Esophagus mucosa (tissue), 1 donor: ENCODE data around the gene DDX59. TPM values are rescaled to one million over a fixed set of nuclear protein-coding genes. Genes with fewer than 3 reads are reported as not detected.
"Not testable (repeated sequence)": the region's sequence is repeated elsewhere in the genome, so short reads cannot be mapped to it uniquely, and the experiment has no call there.

Experiments used
- ATAC-seq: fragments of 200-7000 bp; cut with Tn5 transposase; one replicate; pipeline ENCODE4 v1.9.1; 2020
- total RNA-seq: library from RNA; stranded (reverse); gene quantifications from one replicate; pipeline ENCODE4 v1.2.4, GENCODE V29; 2023
- donor health status: DM: yes; HTN: yes; CAD: no.

Gene DDX59
- total RNA-seq, 1 donor from 2014 or later, result 13.8 TPM

DNA sequence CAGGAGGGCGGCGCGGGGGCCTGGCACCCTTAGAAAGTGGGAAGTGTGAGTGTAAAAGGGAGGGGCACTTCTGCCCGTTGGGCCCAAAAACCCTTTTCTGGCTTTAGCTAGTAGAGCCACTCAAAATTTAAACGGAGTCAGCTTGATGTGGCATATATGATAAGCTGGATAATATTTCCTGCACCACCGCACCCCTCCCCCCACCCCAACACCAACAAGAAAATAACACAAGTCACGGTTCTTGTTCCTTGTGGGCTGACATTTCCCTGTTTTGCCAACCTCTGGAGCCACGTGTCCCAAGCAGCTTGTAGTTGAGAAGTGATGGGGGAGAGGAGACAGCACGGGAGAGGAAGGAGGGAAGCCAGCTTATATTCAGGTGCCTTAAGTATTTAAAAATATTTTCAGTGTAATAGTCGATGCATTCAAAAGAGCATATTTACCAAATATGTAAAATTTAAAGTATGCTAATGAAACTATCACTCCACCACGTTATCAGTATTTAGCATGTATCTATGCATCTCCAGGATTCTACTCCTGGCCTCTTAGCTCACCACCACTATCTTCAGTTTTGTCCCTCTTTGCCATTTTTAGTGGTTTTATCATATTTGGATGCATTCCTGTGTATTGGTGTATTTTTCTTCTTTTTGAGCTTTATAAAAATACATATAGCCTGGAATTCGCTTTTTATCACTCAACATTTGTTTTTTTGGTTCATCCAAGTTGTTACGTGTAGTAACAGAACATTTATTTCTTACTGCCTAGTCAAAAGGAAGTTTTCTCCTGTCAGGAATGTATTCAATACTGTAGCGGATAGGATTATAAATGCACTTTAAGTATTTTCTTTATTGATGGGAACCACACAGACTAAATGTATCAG is 773 bp upstream of the DDX59 start:
- ATAC-seq, result no peak

DNA sequence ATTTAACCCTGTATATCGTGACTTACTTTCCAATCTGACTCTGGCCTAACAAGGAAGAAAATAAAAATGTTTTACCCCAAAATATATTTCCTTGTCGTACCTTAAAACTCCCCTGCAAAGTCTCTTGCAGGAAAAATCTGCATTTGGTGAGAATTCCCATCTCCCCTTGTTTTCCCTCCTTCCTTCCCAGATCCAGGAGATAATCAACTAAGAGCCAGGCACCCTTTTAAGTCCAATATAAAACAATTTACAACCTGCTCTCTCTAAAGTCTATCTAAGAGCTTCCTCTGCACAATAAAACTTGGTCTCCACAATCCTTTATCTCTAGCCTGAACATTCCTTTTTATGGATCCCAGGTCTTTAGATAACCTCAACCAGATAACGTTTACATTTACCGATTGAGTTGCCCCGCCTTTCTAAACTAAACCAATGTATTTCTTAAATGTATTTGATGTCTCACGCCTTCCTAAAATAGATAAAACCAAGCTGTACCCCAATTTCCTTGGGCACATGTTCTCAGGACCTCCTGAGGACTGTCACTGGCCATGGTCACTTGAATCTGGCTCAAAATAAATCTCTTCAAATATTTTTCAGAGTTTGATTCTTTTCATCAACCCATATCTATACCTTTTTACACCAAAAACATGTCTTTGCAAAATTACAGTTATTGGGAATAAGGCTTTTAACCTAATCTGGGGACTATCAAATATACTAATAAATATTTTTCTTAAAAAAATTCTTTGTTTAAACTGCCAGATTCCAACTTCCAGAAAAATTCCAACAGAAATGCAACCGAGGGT is 993 bp downstream of the DDX59 start:
- no peak for ATAC-seq

GRCh38 chr1:200666309-200666708 is 3.4 kb downstream of the DDX59 start:
- no peak for ATAC-seq

GRCh38 chr1:200665861-200666260 is 3.8 kb downstream of the DDX59 start:
- no peak for ATAC-seq

DNA sequence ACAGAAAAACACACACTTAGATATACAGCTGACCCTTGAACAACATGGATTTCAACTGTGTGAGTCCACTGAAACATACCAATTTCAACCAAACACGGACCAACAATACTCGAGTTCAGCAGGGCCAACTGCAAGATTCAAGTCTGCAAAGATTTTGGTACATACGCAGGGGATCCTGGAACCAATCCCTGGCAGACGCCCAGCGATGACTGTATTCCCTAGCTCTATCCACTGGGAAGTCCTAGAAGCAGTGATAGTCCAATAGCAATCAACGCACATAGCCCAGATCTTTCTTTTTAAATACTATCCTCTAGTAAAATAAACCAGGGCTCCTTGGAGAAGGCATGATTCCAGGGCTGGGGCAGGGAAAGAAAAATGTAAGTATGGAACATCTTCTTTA is 9.0 kb downstream of the DDX59 start:
- ATAC-seq, result no peak

DNA sequence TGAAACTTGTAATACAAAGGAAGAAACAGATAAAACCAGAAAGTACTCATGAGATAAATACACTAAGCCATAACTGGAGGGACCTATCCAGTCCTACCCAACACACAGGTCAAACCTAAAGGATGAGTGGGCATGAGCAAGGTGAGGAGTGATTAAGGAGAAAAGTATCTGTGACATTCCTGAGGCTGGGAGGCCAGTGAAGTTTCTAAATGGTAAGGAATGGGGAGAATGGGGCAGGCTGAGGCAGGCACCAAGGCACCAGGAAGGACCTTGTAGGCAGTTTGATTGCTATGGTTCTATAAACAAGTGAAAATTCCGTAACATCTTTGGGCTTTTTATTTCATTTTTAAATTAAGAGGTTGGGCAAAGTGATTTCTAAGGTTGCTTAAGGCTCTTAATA is 10.4 kb downstream of the DDX59 start:
- ATAC-seq, result peak; percentile 85

GRCh38 chr1:200658037-200658818 is 11.5 kb downstream of the DDX59 start:
- no peak for ATAC-seq

GRCh38 chr1:200654660-200655059 is 15.0 kb downstream of the DDX59 start:
- no peak for ATAC-seq

DNA sequence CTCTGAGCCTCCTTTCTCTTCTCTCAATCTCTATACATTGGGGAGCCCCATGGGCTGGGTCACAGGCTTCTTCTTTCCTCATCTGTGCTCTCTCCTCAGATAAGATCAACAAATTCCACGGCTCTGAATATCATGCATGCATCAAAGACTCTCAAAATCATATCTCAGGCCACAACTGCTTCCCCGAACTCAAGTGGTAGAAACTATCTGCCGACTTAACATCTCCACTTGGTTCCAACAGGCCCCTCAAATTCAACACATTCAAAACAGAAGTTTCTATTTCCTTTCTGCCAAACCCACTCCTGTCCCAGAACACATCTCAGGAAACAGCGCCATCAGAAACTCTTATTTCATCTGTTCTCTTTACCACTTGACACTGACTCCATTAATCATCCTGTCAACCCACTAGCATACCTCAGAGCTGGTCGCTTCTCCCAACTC is 16.7 kb downstream of the DDX59 start:
- ATAC-seq, result no peak

GRCh38 chr1:200652378-200652777 is 17.3 kb downstream of the DDX59 start:
- no peak for ATAC-seq

DNA sequence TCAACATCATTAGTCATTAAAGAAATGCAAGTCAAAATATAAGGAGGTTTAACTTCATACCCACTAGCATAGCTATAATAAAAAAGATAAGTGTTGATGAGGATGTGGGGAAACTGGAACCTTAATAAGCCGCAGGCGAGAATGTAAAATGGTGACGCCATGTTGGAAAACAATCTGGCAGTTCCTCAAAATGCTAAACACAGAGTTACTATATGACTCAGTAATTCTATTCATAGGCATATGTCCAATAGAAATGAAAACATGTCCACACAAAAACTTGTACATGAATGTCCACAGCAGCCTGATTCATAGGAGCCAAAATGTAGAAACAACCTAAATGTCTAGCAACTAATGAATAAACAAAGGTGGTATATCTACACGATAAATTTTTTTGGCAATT is 23.2 kb downstream of the DDX59 start:
- peak; percentile 82 for ATAC-seq

DNA sequence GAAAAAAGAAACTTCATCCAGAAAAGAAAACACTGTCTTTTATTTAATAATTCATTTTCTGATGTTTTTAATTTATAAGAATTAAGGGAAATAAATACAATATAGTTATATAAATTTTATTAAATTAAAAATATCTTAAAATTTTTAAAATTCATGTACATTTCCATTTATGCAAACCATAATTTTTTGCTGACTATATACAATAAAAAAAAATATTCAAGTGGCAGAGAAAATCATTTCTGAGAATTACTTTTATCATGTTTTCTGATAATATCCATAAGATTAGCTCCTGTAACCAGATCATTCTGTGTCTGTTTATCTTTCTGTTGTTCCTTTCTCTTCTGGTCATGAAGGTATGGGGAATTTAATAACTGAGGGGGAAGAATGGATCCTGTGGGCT is 25.7 kb downstream of the DDX59 start:
- ATAC-seq, result no peak

DNA sequence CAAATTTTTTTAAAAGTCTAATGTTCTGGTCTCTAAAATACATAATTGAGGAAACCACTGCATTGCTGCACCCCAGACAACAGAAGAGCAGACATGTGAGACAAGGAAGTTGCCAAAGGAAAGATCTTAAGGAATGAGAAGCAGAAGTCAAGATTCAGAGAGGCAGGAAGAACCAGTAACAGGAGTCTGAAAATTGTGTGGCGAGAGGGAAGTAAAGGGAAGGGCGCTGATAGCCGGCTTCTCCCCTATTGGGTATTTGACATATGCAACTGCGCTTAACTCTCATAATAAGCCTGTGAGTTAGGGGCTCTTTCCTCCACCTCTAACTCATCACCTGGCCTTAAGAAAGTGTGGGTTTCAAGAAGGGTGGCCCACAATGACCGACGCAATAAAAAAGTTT is 27.2 kb downstream of the DDX59 start:
- no peak for ATAC-seq

GRCh38 chr1:200640963-200641401 is 28.7 kb downstream of the DDX59 start:
- peak; percentile 66 for ATAC-seq

DNA sequence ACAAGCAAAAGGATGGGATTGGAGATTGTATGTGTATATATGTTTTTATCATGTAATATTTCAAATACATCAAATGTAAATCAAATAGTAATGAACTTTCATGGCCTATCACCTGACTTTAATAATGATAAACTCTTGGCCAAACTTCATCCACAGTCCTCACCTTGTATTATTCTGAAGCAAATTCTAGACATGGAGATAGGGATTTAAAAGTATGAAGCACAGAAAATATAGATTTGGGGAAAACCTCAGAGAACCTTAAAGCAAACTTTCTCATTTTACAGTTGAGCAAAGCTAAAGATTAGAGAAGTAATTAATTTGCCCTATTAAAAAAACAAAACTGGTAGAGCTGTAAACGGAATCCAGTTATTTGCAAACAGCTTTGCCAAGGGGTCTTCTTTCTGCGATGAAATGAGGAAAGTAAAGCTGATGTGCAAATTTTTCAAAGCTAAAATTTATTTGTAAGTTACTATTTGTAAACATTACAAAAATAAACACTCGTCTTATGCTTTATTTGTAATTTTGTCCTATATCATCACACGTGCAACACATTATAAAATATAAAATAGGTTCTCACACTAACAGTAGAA is 29.2 kb downstream of the DDX59 start:
- no peak for ATAC-seq

DNA sequence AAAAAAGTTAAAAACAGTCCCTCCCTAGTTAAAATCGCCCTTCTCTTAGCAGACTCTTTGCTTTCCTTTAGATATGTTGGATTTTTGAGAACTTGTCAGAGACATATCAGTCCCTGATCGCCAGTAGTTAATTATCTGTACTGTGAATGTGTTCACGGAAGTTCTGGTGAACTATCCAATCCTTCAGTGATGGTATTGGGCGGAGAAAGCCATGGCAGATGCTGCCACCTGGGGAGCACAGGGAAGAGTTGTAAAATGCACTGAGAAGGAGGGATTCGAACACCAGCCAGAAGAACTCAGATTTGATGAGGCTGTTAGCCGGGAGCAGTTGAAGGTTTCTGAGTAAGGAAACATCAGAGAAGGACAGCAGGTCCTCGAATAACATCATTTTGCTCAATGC is 31.6 kb downstream of the DDX59 start:
- ATAC-seq, result no peak

- no peak for ATAC-seq
These were observed 33.0 kb downstream of the DDX59 start for GRCh38 chr1:200636681-200637080.

GRCh38 chr1:200634261-200635122 is 35.2 kb downstream of the DDX59 start:
- no peak for ATAC-seq

DNA sequence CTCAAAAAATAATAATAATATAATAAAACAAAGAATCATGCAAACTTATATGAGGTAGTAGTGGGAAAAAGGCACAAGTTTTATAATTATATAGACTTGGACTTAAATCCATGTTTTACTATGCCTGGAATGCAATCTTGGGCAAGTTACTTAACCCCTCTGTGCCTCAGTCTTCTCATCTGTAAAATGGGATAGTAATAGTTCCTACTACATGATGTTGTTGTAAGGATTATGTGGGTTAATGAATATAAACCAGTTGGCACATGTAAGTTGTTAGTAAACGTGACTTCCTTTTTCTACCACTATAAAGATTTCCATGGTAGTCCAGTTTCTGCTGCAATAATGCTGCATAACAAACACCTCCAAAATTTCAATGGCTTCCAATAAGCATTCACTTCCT is 38.3 kb downstream of the DDX59 start:
- ATAC-seq, result no peak

- ATAC-seq, result not testable (repeated sequence)
These were observed 39.2 kb downstream of the DDX59 start for GRCh38 chr1:200630515-200630899.

DNA sequence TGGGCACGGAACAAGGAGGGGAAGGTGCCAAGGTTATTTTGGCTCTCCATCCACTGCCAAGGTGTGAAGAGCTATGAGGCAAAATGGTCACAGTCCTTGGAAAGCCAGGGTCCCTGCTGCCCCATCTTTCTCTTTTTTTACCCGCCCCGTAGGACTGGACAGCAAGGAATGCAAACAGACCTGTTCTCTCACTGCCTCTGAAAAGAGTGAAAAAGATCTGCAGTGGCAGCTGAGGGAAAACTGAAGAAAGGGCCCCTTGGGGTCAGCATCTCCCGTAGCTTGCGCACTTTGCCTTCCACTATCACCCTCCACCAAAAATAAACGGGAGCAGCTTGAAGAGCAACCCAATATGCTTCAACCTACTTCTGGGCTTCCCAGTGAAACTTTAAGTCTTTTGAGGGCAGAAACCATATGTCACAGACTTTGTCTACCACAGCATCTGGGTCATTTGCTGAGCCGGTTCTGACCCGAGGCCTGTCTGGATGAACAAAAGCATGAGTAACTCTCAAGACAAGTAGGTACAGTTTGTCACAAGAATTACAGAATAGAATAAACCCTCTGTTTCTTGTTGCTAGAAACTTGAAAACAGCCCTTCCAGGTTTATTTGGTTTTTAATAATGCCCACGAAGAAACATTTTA is 39.7 kb downstream of the DDX59 start:
- no peak for ATAC-seq
